ENCODE measurements around the gene CDKN2AIPNL.

Gene CDKN2AIPNL

DNA sequence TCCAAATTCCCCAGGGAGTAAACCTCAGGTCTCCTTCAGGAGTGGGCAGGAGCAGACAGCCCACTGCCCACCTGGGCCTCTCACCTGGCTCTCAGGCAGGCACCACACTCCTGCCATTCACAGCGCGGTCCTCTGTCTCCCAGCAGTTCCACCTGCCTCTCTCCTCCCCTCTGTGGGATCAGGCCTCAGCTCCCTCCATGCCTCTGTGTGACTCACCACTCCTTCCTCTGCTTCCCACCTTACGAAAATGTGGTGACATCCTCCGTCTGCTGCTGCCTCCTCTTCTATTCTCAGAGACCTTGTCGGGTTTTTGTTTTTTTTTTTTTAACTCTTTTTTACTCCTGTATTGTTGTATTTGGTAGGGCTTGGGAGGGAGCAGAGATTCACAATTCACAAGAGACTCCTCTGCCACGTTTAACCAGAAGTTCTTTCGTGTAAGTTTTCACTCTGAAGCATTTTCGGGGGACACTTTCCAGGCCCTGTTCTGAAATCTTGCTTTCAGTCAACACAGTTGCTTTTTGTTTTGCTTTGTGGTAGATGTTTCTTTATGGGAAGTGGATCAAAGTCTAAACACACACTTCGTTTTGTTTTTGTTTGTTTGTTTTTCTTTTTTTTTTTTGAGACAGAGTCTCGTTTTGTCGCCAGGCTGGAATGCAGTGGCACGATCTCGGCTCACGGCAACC lies 21.1 kb upstream of the CDKN2AIPNL start:
- no peaks in the 10 kb centered on the region for H3K79me2 ChIP-seq (ENCODE audit: insufficient read depth, low read length)
- H3K4me3 ChIP-seq (ENCODE audit: low read length, poor library complexity, severe bottlenecking), result no peak overlapping the region
- H3K9ac ChIP-seq (ENCODE audit: low read depth, low read length, poor library complexity, severe bottlenecking), result no peak overlapping the region
- H3K4me1 ChIP-seq (ENCODE audit: insufficient read depth, low read length, poor library complexity, severe bottlenecking), result no peaks in the 10 kb centered on the region
- no peaks in the 10 kb centered on the region for H3K9me3 ChIP-seq (ENCODE audit: insufficient read depth, low read depth, low read length)
- no peaks in the 10 kb centered on the region for H3K9me2 ChIP-seq (replicated peaks; ENCODE audit: low read depth, low read length)
- no peaks in the 10 kb centered on the region for H3F3A ChIP-seq (ENCODE audit: low read depth)
- no peak overlapping the region for H3K4me2 ChIP-seq (ENCODE audit: low read depth, low read length, poor library complexity, severe bottlenecking)
- H4K20me1 ChIP-seq (ENCODE audit: insufficient read depth, low read length, poor library complexity, severe bottlenecking), result no peaks in the 10 kb centered on the region
- no peaks in the 10 kb centered on the region for H3K36me3 ChIP-seq (ENCODE audit: insufficient read depth, low read length)
- no peak overlapping the region for H2AFZ ChIP-seq (ENCODE audit: low read length)
- H3K27me3 ChIP-seq (ENCODE audit: insufficient read depth, low read length, poor library complexity, severe bottlenecking), result no peaks in the 10 kb centered on the region
- TF ChIP-seq EZH2phosphoT487 (IDR thresholded peaks at IDR 0.05; ENCODE audit: borderline replicate concordance), result no peak
- TF ChIP-seq, protein P1, sequence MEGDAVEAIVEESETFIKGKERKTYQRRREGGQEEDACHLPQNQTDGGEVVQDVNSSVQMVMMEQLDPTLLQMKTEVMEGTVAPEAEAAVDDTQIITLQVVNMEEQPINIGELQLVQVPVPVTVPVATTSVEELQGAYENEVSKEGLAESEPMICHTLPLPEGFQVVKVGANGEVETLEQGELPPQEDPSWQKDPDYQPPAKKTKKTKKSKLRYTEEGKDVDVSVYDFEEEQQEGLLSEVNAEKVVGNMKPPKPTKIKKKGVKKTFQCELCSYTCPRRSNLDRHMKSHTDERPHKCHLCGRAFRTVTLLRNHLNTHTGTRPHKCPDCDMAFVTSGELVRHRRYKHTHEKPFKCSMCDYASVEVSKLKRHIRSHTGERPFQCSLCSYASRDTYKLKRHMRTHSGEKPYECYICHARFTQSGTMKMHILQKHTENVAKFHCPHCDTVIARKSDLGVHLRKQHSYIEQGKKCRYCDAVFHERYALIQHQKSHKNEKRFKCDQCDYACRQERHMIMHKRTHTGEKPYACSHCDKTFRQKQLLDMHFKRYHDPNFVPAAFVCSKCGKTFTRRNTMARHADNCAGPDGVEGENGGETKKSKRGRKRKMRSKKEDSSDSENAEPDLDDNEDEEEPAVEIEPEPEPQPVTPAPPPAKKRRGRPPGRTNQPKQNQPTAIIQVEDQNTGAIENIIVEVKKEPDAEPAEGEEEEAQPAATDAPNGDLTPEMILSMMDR (conservative IDR thresholded peaks at IDR 0.05; ENCODE audit: low read length), result no peak

DNA sequence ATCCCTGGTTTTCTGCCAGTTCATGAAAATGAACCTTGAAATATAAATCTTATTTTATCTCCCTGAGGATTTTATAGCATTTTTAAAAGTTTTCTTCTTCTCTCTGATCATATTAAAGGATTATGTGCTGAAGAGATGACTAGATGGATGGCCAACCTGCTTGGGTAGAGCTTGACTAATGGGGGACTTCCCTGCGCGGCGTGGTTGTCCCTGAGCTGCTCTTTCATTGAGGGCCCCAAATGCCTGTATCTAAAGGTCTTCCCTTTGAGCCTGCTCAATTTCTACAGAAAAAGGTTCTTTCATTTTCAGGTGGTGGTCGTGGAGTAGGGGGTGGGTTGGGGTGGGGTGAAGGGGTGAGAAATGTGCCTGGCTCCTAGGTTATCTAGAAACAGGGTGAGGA lies 20.5 kb upstream of the CDKN2AIPNL start:
- H4K20me1 ChIP-seq (ENCODE audit: insufficient read depth, low read length, poor library complexity, severe bottlenecking), result no peaks in the 10 kb centered on the region
- H3K4me1 ChIP-seq (ENCODE audit: insufficient read depth, low read length, poor library complexity, severe bottlenecking), result no peaks in the 10 kb centered on the region
- no peaks in the 10 kb centered on the region for H3K36me3 ChIP-seq (ENCODE audit: insufficient read depth, low read length)
- no peak overlapping the region for H3K4me3 ChIP-seq (ENCODE audit: low read length, poor library complexity, severe bottlenecking)
- TF ChIP-seq EZH2phosphoT487 (IDR thresholded peaks at IDR 0.05; ENCODE audit: borderline replicate concordance), result no peak
- TF ChIP-seq, protein P1 (conservative IDR thresholded peaks at IDR 0.05; ENCODE audit: low read length), result no peak
- H3K9me3 ChIP-seq (ENCODE audit: insufficient read depth, low read depth, low read length), result no peaks in the 10 kb centered on the region
- H3K9me2 ChIP-seq (replicated peaks; ENCODE audit: low read depth, low read length), result no peaks in the 10 kb centered on the region
- H2AFZ ChIP-seq (ENCODE audit: low read length), result no peak overlapping the region
- no peaks in the 10 kb centered on the region for H3K79me2 ChIP-seq (ENCODE audit: insufficient read depth, low read length)
- no peaks in the 10 kb centered on the region for H3F3A ChIP-seq (ENCODE audit: low read depth)
- H3K4me2 ChIP-seq (ENCODE audit: low read depth, low read length, poor library complexity, severe bottlenecking), result no peak overlapping the region
- no peaks in the 10 kb centered on the region for H3K27me3 ChIP-seq (ENCODE audit: insufficient read depth, low read length, poor library complexity, severe bottlenecking)
- no peak overlapping the region for H3K9ac ChIP-seq (ENCODE audit: low read depth, low read length, poor library complexity, severe bottlenecking)

DNA sequence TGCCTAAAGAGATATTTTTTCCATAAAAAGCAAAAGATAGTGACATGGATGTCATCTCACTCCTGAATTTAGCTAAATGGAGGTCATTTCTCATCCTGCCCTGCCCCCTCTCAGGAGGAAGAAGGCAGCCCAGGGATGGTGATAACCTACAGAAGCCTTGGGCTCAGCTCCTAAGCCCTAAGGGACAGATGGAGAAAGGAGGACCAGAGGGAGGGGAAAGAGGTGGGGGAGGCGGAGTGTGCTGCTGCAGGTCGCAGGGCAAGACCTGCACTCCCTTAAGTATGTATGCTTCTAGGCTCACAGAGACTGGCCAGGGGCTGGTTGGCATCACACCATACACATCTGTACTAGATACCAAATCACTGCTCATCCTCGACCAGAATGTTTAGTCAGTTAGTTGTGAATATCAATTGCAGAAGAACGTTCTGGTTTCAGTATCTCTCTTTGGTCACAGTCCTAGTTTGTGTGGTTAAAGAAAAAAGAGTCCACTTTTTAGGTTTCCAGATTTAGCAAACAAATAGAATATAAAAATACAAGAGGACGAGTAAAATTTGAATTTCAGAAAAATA lies 18.4 kb upstream of the CDKN2AIPNL start:
- Histone ChIP-seq H3K4me2 (ENCODE audit: low read depth, low read length, poor library complexity, severe bottlenecking) (no peak overlapping the region), H3K9me3 (ENCODE audit: insufficient read depth, low read depth, low read length) (no peaks in the 10 kb centered on the region), H3K4me3 (ENCODE audit: low read length, poor library complexity, severe bottlenecking) (no peak overlapping the region), H3K27me3 (ENCODE audit: insufficient read depth, low read length, poor library complexity, severe bottlenecking) (no peaks in the 10 kb centered on the region), H3F3A (ENCODE audit: low read depth) (no peaks in the 10 kb centered on the region), H3K9ac (ENCODE audit: low read depth, low read length, poor library complexity, severe bottlenecking) (no peak overlapping the region), H3K36me3 (ENCODE audit: insufficient read depth, low read length) (no peaks in the 10 kb centered on the region), H3K79me2 (ENCODE audit: insufficient read depth, low read length) (no peaks in the 10 kb centered on the region), H4K20me1 (ENCODE audit: insufficient read depth, low read length, poor library complexity, severe bottlenecking) (no peaks in the 10 kb centered on the region), H2AFZ (ENCODE audit: low read length) (no peak overlapping the region), H3K9me2 (replicated peaks; ENCODE audit: low read depth, low read length) (no peaks in the 10 kb centered on the region), H3K4me1 (ENCODE audit: insufficient read depth, low read length, poor library complexity, severe bottlenecking) (no peaks in the 10 kb centered on the region)
- no peak for TF ChIP-seq EZH2phosphoT487 (IDR thresholded peaks at IDR 0.05; ENCODE audit: borderline replicate concordance)
- TF ChIP-seq, protein P1 (conservative IDR thresholded peaks at IDR 0.05; ENCODE audit: low read length), result no peak

All from Loucy (cell line).